Uterus (tissue), 2 donors: ENCODE results near the gene SNAP29.

Source experiments
- CTCF ChIP-seq, 4 experiments: fragments of 200-600 bp in 2 of 4; fragments of 450-650 bp in 2 of 4; sonication (generic) in 2 of 4; IDR thresholded peaks; one replicate each; pipeline ENCODE4 v1.5.1; 2016 to 2019; ENCODE audit warnings: antibody characterized with exemption in 4 of 4, mild to moderate bottlenecking in 2 of 4, moderate library complexity in 1 of 4
- POLR2A ChIP-seq, 2 donors: fragments of 450-650 bp; IDR thresholded peaks; one replicate each; pipeline ENCODE4 v1.6.1; 2016; ENCODE audit warnings: antibody characterized with exemption in 2 of 2, mild to moderate bottlenecking in 1 of 2, moderate library complexity in 1 of 2

- no peak for TF ChIP-seq CTCF (IDR thresholded peaks at IDR 0.05)
- TF ChIP-seq POLR2A (IDR thresholded peaks at IDR 0.05): no peak
Measured at GRCh38 chr22:20862540-20862939, 3.7 kb downstream of the SNAP29 start.
